Measurements from ENCODE around the gene VKORC1L1.

DNA sequence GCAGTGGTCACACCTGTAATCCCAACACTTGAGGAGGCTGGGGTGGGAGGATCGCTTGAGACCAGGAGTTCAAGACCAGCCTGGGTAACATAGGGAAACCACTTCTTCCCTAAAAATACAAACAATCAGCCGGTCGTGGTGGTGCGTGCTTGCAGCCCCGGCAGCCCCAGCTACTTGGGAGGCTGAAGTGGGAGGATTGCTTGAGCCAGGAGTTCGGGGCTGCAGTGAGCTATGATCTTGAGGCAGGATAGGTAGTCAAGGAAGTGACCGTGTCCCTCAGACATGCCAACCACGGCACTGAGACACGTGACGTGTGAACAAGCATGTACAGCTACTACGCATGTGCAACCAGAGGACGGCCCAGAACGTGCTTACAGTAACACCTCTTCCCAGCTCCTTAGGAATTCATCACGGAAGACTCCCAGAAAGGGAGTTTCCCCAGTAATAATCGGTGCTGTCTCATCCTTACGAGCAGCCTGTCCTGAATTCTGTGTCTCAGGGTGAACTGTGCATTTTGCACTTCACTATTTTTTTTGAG, 103.9 kb downstream of the VKORC1L1 start:
- TF ChIP-seq, protein P1, sequence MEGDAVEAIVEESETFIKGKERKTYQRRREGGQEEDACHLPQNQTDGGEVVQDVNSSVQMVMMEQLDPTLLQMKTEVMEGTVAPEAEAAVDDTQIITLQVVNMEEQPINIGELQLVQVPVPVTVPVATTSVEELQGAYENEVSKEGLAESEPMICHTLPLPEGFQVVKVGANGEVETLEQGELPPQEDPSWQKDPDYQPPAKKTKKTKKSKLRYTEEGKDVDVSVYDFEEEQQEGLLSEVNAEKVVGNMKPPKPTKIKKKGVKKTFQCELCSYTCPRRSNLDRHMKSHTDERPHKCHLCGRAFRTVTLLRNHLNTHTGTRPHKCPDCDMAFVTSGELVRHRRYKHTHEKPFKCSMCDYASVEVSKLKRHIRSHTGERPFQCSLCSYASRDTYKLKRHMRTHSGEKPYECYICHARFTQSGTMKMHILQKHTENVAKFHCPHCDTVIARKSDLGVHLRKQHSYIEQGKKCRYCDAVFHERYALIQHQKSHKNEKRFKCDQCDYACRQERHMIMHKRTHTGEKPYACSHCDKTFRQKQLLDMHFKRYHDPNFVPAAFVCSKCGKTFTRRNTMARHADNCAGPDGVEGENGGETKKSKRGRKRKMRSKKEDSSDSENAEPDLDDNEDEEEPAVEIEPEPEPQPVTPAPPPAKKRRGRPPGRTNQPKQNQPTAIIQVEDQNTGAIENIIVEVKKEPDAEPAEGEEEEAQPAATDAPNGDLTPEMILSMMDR (IDR thresholded peaks at IDR 0.05): no peak
- TF ChIP-seq SP1 (CRISPR knock-in tag; conservative IDR thresholded peaks at IDR 0.05) (no peak), NFYB (CRISPR knock-in tag; conservative IDR thresholded peaks at IDR 0.05; ENCODE audit: low read depth) (no peak), MYBL2 (CRISPR knock-in tag; IDR thresholded peaks at IDR 0.05) (no peak), NR1H2 (CRISPR knock-in tag; IDR thresholded peaks at IDR 0.05) (no peak), NR3C1 (CRISPR knock-in tag; conservative IDR thresholded peaks at IDR 0.05; ENCODE audit: low read depth) (no peak), ZBTB21 (CRISPR knock-in tag; IDR thresholded peaks at IDR 0.05; ENCODE audit: borderline replicate concordance) (no peak), TEAD4 (CRISPR knock-in tag; IDR thresholded peaks at IDR 0.05) (no peak), CREB1 (CRISPR knock-in tag; IDR thresholded peaks at IDR 0.05) (no peak), SMAD3 (CRISPR knock-in tag; IDR thresholded peaks at IDR 0.05; ENCODE audit: borderline replicate concordance) (no peak)
- TF ChIP-seq, protein P2, sequence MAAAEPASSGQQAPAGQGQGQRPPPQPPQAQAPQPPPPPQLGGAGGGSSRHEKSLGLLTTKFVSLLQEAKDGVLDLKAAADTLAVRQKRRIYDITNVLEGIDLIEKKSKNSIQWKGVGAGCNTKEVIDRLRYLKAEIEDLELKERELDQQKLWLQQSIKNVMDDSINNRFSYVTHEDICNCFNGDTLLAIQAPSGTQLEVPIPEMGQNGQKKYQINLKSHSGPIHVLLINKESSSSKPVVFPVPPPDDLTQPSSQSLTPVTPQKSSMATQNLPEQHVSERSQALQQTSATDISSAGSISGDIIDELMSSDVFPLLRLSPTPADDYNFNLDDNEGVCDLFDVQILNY (CRISPR knock-in tag; IDR thresholded peaks at IDR 0.05): no peak
- TF ChIP-seq, protein P3, sequence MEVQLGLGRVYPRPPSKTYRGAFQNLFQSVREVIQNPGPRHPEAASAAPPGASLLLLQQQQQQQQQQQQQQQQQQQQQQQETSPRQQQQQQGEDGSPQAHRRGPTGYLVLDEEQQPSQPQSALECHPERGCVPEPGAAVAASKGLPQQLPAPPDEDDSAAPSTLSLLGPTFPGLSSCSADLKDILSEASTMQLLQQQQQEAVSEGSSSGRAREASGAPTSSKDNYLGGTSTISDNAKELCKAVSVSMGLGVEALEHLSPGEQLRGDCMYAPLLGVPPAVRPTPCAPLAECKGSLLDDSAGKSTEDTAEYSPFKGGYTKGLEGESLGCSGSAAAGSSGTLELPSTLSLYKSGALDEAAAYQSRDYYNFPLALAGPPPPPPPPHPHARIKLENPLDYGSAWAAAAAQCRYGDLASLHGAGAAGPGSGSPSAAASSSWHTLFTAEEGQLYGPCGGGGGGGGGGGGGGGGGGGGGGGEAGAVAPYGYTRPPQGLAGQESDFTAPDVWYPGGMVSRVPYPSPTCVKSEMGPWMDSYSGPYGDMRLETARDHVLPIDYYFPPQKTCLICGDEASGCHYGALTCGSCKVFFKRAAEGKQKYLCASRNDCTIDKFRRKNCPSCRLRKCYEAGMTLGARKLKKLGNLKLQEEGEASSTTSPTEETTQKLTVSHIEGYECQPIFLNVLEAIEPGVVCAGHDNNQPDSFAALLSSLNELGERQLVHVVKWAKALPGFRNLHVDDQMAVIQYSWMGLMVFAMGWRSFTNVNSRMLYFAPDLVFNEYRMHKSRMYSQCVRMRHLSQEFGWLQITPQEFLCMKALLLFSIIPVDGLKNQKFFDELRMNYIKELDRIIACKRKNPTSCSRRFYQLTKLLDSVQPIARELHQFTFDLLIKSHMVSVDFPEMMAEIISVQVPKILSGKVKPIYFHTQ (CRISPR knock-in tag; IDR thresholded peaks at IDR 0.05): no peak
- TF ChIP-seq, protein P4, sequence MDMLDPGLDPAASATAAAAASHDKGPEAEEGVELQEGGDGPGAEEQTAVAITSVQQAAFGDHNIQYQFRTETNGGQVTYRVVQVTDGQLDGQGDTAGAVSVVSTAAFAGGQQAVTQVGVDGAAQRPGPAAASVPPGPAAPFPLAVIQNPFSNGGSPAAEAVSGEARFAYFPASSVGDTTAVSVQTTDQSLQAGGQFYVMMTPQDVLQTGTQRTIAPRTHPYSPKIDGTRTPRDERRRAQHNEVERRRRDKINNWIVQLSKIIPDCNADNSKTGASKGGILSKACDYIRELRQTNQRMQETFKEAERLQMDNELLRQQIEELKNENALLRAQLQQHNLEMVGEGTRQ (CRISPR knock-in tag; IDR thresholded peaks at IDR 0.05): no peak

Data from WTC11 (cell line).